ENCODE data around the gene GNAS.

Gene GNAS

DNA sequence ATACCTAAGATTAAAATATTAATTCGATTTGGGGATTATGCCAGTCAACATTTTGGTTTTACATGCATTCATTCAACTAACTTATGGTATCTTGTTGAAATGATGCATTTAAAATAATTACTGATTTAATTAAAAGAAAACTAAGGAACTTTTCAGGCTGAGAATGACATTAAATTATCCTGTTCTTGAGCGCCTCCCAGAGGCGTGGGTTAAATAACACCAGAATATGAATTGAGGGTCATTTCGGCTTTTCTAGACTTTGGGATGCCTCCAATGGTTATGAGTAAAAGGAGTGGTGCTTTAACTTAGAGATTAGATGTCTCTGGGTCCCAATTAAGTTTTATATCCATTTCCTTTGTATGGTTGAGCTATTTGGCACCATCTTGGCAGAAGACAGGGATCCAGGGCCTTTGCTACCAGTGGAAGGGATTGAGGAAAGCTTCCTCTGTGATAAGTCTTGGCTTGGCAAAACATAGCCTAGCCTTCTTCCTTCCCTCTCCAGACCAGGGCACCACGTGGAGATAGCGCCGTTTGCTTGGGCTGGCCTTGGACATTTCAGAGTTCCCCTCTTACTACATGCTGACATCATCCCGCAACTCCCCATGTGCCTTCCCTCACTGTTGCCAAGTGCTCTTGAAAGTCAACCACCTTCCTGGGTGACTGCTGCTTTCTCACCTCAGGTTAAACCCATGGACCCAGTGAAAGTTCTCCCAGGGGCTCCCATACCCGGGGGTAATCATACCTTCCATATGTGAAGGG lies 28.7 kb downstream of the GNAS start:
- no peak for DNase-seq (ENCODE audit: low spot score)

DNA sequence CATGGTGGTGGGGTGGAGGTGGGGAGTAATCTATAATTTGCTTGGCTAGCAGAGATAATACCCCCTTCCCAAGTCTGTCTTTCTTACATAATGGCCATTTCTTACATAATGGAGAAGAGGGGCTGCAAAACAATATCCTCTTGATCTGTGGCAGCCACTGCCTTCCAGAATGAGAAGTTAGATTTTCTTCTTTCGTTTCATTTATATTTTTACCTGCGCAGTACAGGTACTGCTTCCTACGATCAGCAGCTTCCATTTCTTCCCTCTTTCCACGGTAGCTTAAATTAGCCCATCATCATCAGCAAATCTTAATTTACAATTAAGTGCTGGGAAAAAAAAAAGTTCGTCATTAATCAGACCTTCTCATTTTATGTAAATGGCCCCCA lies 30.2 kb downstream of the GNAS start:
- no peak for DNase-seq (ENCODE audit: low spot score)

DNA sequence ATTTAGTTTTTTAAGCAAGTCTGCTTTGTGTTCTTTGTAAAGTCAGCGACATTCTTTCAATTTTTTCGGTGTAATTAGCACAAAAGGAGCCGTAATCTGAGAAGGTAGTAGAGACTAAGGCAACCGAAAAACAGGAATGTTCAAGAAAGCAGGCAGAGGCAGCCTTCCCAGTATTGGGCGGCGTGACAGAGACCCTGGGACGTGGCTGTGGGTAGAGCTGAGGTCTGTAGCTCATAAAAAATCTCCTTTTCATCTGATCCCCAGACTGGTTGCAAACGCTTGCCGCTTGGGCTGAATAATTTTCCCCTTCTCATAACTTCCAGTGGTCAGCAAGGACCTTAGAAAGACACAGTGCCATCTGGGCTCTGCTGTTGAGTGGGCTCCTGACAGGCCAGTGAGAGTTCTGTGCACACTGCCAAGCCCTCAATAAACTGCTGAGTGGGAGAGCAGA lies 30.8 kb downstream of the GNAS start:
- DNase-seq (ENCODE audit: low spot score): no peak

DNA sequence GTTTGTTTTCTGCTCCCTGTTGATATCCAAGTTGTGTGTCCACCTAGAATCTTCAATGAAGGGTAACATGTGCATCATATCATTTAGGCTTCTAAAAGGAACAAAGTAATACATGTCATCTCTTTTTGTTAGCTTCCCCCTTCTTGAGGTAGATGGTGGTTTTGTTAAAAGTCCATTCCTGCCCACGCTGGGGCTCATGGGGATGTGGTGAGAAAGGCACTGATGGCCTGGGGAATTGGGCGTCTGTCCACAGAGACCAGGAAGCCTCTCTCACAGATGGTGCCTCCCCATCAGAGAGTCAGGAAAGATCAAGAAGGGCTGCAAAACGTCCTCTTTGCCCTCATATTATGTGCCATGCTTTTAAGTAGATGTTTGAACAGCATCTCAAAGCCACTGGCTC lies 32.5 kb downstream of the GNAS start:
- DNase-seq (ENCODE audit: low spot score): no peak

DNA sequence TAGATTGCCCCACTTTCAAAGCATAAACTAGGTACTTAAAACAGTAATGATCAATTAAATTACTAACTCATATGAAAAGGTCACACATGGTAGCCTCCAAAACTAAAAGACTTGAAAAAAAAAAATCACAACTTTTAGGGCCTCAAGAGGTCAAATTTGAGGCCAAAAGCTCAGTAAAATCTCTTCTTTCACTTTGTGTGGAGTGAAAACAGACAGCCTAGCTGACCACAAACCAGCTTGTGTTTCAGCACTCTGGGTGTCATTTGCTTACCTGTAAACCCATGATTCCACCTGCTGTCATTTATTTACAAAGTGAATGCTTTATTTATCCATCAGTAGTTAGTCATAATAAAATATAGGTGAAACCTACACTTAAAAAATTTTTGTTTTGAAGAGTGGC lies 34.0 kb downstream of the GNAS start:
- DNase-seq (ENCODE audit: low spot score): no peak

DNA sequence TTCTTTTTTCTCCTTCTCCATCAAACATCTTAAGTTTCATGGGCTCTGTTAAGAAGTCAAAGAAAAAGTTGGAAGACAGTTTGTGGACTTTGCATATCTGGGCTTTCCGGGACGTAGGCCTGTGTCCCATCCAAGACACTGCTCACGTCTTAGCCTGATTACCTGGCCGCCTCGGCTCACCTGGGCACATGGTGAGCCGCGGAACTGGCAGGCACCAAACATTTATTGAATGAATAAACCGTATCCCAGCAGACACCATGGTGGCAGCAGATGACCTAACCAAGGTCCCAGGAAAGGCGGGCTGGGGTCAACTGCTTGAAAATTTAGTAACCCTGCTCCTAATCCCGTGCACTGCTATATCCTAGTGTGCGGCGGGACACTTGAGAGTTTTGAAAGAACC lies 35.6 kb downstream of the GNAS start:
- DNase-seq (ENCODE audit: low spot score): no peak

DNA sequence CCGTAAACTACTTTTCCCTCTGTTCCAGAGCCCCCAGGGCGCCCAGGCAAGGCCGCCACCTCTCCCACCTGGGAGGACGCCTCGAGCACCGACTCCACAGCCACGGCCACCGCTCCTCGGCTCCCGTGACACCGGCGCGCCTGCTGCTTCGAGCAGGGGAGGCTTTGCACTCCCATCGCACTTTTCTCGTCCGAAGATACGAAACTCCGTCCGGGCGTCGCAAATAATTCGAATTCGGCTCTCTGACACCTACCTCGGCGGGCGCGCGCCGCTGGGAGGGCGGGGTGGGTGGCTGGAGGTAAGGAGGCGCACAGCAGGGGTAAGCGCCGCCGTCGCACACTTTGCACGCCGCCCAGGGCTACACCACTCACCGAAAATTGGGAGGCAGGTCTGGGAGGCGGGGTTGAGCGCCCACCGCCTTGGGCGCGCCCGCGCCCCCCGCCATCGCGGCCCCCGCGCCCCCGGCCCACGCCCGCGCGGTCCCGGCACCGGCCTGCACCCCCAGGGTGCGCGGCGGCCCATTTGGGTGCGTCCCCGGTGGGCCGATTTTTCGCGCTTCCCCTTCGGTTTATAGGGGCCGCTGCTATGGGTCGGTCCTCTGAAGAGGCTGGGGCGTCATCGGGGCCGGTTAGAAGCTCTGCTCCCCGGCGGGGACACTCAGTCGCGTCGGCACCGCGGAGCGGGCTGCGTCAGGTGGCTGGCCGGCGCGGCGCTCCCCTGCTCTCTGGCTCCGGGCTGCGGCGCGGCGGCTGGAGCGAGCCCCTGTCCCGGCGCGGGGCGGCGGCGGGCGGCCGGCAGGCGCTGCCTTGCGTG lies 36.2 kb downstream of the GNAS start:
- DNase-seq (ENCODE audit: low spot score): no peak

DNA sequence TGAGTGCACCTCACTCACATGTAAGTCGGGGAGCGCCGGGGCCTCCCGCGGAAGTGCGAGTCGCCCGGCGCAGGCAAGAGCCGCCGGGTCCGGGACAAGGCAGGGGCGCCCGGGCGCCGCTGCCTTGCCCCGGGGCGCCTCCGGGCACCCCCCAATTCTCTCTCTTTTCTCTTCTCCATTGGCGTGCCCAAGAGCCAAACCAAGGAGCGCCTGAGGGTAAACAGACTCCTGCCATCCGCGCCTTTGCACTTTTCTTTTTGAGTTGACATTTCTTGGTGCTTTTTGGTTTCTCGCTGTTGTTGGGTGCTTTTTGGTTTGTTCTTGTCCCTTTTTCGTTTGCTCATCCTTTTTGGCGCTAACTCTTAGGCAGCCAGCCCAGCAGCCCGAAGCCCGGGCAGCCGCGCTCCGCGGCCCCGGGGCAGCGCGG lies 36.8 kb downstream of the GNAS start:
- no peak for DNase-seq (ENCODE audit: low spot score)

DNA sequence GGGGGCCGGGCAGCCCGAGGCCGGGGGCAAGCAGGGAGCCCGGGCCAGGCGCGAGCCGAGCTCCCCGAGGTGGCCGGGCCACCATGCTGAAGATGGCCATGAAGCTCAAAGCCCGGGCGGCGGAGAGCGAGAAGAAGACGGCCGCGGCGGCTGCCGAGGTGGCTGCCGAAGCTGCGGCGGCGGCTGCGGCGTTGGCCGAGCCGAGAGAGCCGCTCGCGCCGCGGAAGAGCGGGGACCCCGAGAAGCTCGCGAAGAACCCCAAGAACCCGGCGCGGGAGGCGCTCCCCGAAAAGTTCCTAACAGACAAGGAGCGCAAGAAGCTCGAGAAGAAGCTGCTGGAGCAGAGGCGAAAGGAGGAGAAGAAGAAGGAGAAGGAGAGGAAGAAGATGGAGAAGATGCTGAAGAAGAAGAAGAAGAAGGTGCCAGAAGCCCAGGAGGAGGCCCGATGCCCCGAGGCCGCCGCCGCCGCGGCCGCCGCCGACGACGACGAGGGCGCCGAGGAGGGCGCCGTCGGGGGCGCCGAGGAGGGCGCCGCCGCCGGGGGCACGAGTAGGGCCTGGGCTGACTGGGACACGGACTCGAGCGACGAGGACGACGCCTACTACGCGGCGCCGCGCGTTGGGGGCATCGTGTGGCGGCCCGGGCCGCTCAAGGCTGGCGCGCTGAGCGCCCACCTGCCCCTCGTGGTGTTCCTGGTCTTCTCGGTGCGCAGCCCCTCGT lies 37.4 kb downstream of the GNAS start:
- DNase-seq (ENCODE audit: low spot score): no peak

DNA sequence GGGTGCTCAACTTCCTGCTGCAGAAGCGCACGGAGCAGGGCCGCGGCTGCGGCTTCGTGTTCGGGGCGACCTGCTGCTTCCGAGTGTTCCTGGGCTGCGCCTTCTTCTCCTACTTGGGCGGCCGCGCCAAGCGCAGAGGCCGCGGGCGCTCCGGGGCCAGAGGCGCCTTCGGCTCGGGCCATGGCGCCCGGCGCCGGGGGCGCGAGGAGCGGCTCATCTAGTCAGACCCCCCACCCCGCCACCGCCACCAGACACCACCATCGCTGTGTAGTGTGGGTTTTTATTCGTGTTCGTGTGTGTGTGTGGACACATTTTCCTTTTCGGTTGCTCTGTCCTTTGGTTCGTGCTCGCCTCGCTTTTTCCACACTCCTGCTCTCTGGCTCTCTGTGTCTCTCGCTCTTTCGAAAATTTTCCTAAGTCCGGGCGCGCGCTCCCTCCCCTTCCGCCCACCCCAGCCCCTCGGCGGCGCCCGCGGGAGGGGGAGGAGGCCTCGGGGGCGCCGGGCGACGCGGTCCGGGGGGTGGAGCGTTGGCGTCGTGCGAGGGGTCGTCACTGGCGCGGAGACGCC lies 38.1 kb downstream of the GNAS start:
- DNase-seq (ENCODE audit: low spot score): no peak

DNA sequence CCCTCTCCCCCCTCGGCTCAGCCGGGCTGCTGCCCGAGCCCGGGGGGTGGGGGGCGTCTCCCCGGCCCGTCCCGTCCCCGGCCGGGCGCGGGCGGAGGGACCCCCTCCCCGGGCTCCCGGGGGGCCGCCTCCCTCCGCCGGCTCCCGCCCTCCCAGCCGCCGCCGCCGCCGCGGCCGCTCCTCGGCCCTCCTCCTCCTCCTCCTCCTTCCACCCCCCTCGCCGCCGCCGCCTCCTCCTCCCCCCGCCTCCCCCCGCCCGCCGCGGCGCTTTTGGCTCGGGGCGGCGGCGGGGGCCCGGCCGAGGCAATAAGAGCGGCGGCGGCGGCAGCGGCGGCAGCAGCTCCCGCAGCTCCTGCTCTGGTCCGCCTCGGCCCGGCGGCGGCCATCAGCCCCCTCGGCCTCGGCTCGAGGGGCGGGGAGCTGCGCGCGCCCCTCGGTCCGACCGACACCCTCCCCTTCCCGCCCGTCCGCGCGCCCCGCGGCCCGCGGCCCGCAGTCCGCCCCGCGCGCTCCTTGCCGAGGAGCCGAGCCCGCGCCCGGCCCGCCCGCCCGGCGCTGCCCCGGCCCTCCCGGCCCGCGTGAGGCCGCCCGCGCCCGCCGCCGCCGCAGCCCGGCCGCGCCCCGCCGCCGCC lies 38.7 kb downstream of the GNAS start:
- no peak for DNase-seq (ENCODE audit: low spot score)

DNA sequence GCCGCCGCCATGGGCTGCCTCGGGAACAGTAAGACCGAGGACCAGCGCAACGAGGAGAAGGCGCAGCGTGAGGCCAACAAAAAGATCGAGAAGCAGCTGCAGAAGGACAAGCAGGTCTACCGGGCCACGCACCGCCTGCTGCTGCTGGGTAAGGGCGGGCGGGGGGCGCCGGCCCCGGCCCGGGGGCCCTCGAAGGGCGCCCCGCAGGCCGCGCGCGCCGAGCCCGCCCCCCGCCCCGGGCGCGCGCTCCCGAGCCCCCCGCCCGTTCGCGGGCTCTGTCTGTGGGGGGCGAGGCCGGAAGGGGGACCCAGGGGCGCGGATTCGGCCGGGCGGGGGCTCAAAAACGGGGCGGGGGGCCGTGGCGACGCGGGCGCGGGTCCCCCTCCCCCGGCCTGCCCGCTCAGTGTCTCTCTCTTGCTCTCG lies 39.2 kb downstream of the GNAS start:
- no peak for DNase-seq (ENCODE audit: low spot score)

DNA sequence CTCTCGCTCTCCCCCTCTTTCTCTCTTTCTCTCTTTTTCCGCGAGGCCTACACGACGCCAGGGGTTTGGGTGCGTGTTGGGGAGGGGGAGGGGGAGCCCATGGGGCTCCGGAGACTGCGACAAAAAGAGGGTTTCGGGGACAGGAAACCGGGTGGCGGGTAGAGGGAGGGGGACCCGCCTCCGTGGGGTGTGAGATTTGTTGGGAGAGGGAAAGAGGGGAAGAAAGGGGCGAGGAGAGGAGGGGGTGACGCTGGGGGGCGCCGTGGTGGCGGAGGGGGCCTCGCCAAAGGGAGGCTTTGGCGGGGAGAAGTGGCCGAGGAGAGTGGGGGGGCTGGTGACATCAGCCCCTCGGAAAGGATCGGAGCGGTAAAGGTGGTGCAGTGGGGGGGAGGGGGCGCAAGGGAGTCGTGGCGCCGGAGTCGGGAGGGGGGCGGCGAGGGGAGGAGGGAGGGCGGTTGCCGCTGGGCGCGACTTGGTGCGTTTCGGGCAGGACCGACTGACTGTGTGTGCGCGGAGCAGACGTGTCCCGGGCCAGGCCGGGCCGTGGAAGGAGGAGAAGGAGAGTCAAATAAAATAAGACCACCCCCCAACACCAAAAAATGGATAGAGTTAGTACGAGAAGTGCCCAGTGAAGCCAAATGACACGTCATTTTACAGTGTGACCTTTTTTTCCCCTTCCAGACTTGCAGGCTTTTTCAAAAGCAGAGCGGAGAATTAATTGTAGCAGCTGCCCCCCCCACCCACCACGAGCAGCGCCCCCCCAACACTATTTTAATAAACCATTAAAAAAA lies 39.8 kb downstream of the GNAS start:
- DNase-seq (ENCODE audit: low spot score): no peak

DNA sequence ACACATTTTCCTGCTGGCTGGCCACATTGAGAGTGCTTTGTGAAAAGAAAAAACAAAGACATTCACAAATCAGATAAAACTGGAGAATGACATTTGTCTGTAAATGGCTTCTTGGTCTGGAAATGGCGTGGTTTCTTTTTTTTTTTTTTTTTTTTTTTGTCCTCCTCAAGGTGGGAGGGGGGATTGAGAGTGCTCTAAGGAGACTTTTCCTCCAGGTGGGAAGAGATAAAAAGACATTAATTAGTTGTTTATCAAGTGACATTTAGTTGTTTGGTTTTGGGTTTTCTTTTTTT lies 40.4 kb downstream of the GNAS start:
- no peak for DNase-seq (ENCODE audit: low spot score)

DNA sequence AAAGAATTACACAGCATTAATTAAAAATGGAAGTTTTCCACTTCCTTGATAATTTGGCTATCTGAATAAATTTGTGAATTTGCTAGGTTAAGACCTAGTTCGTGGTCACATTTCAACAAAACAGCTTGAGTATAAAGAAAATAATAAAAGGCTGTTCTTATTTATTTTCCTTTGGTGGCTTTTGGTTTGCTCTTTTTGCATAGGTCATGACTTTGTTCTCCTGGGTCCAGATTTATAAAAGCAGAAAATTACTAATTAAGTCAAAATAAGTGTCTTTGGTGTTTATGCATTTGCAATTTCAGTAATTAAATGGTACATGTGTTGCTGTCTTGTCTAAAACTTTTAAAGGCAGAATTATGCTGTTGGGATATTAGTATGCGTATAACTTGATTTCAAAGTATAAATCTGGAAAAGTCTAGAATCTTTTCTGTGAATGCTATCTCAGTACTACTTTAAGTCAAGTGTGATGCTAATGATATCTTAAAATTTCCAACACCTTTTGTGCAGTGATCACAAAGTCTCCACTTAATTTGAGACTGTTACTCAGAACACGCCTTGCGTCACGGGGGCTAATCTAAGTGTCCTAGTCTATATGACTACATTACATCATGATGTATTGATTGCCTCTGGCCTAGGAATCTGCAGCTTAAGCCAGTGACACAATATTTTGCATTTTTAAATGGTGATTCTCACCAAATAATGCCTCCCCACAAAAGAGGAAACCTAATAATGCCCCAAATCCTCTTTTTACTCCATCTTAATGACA lies 41.0 kb downstream of the GNAS start:
- no peak for DNase-seq (ENCODE audit: low spot score)

DNA sequence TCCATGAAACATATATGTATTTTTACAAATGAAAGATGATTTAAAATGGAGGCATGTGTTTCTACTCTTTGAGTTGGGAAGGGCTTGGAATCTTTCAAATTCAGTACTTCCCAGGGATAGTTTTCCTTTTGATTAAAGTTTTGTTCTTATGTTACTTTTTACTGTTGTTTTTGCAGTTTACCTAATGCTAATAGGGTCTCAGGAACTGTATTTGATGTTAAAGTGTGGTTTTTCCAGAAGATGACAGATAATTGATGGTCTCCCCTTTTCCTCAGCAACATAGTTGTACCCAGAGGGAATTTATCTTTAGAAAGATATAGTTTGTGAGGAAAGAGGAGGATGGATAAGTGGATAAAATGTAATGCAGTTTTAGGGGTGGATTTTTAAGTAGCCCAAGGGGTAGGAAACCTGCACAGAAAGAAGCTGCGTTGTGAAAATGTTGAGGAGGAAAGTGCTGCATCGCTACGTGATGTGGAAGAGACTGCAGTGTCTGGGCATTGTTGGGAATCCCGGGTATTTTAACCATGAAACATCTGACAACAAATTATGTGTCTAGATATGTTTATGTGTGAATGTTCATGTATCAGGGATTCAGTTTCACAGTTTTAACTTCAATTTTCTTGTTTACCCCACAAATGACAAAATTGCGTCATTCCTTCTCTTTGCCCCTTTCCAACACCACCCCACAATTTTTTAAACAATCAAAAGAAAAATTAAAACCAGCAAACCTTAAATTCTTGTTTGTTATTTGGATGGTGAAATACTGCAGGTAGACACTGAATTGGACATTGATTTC lies 42.3 kb downstream of the GNAS start:
- no peak for DNase-seq (ENCODE audit: low spot score)

DNA sequence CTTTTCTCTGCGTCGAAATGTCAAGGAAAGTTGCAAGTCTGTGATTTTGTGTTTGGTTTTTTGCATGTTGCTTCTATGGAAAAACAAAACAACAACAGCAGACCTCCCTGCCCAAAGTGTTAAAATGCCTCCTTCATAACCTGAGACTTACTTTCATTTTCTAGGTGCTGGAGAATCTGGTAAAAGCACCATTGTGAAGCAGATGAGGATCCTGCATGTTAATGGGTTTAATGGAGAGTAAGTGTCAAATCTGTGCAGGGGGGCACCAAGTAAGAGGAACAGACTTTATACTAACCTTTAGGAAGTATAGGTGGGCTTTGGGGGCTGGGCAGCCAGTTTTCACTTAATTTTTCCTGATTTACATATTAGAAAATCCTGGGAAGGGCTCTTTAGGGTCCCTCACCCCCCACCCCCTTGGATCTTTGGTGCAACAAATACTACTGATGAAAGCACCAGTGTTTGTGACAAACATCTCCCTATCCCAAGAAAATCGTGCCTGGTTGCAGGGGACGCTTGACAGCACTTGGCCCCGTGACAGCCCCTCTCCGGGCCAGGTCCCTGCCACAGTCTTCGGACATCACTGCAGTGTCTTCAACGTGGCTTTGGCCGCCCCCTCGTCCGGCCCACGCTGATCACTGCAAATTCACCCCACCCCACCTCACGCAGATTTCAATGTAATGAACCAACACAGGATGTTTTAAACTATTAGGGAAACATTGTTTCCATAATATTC lies 43.1 kb downstream of the GNAS start:
- no peak for DNase-seq (ENCODE audit: low spot score)

DNA sequence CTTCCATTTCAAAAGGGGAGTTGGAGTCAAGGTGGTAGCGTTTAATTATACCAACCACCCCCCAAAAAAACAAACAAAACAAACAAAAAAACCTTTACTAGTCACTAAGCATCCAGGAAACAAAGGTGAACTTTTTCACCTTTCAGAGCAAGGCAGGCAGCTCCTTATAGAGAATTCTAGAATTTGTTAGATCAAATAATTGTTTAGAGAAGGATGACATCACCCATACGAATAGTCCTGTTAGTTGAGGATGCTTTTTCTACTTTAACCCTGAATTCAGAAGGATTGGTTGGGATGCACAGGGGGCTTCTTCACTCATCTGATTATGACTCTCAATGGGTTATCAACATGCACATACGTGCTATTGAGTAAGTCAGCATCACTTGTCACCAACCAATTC lies 44.3 kb downstream of the GNAS start:
- no peak for DNase-seq (ENCODE audit: low spot score)

DNA sequence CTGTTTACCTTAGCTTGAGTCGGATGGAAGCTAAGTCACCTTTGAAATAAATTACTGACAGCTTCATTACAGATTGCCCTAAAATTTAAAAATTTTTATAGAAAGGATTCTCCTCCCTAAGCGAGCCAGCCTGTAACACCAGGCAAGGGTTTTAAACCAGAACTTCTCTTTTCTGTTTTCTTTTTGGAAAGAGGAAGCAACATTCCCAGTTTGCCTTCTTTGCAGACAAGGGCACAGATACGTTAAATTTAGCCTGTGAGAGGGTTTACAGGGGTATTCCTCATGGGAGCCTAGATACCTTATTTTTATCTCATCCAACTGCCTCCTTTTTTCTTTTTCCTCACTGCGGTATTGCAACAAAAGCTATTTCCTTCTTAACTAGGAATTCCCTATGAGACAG lies 45.0 kb downstream of the GNAS start:
- no peak for DNase-seq (ENCODE audit: low spot score)

All from kidney capillary endothelial cell (primary cell).